HG03039 (cell line): ENCODE measurements around the gene DGKB.

Experiments used
- ATAC-seq: cut with Tn5 transposase; IDR thresholded peaks from one replicate; pipeline ENCODE4 v1.9.1; 2021; ENCODE audit warnings: mild to moderate bottlenecking, moderate library complexity; ENCODE audit not compliant: unreplicated experiment

The DGKB gene

GRCh38 chr7:14902589-14903067 is at the start of gene DGKB:
TSS of gene DGKB (minus strand) at chr7:14902751.
- no peak for ATAC-seq

- ATAC-seq, result no peak
Observed at GRCh38 chr7:14950013-14950412, 47.5 kb upstream of the DGKB start.

DNA sequence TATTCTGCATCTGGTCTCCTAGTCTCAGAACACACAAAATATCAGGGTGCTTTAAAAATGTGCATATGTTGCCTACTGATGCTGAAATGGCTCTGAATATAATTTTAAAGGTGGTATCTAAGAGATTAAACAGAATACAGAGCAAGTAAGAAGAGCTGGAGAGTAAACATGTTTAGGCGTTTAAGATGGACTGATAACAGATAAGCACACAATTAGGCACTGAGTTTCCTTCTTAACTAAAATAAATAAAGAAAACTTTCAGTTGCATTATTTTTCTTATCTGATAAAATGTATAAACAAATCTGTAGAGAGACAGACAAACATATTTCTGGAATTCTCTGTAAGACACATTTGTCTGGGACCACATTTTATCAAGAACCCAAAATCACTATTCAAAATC is 35.6 kb upstream of the DGKB start:
- no peak for ATAC-seq

DNA sequence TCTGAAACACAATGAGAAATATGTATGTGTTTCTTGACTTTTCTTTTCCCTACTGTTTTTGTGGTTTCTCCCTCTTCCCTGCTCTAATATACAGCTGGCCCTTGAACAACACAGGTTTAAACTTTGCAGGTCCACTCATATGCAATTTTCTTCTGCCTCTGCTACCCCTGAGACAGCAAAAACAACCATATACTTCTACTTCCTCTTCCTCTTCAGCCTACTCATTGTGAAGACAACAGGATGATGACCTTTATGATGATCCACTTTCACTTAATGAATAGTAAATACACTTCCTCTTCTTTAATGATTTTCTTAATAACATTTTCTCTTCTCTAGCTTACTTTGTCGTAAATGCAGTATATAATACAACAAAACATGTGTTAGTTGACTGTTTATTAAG is 35.0 kb upstream of the DGKB start:
- ATAC-seq, result no peak

GRCh38 chr7:14936554-14936953 is 34.0 kb upstream of the DGKB start:
- no peak for ATAC-seq

GRCh38 chr7:14934839-14935238 is 32.3 kb upstream of the DGKB start:
- no peak for ATAC-seq

DNA sequence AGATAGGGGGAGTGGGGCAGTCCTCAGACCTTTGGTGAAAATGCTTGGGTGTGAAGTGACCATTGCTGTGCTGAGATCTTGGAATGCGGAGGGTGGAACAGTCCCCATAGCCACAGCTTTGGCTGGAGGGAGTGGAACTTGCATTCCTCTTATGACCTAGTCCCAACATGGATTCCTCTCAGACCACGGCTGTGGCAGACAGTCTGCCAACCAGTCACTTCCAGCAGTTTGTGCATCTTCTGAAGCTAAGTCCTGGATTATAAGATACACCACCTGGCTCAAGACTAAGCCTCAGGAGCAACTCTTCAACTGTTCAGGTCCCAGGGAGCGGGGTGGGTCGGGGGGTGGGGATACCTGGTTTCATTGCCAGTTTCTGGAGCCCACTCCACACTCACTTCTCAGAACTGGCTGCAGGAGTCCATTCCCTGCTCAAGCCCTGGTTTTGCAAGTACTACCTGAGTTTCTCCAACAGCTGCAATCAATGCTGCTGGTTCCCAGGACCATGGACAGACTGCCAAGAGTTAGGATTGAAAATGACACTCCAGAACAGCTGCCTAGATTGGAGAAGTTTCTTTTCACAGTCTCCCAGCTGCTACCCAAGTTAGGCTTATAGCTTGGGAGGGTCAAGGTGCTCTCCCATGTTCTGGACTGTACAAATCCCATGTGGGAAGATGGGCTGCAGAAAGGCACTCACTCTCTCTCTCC is 29.1 kb upstream of the DGKB start:
- ATAC-seq, result no peak

DNA sequence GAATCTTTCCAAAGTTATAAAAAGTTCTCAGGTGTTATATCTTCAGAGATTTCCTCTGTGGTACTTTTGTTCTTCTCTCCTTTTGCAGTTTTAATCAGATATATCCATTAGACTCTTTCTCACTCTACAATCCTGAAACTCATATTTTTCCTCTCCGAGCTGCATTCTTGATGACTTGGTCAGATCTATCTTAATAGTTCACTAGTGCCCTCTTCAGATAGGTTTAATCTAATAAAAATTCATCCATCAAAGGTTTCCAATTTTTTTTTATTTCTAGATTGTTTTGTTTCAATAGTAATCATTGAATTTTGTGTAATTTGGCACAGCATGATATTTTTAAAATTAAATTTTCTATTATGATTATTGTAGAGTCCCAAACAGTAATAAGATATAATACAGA is 21.8 kb upstream of the DGKB start:
- ATAC-seq, result no peak

GRCh38 chr7:14911077-14911476 is 8.5 kb upstream of the DGKB start:
- no peak for ATAC-seq

- ATAC-seq, result no peak
Observed at GRCh38 chr7:14908697-14909096, 6.1 kb upstream of the DGKB start.

- ATAC-seq, result no peak
Observed at GRCh38 chr7:14905764-14906163, 3.2 kb upstream of the DGKB start.

DNA sequence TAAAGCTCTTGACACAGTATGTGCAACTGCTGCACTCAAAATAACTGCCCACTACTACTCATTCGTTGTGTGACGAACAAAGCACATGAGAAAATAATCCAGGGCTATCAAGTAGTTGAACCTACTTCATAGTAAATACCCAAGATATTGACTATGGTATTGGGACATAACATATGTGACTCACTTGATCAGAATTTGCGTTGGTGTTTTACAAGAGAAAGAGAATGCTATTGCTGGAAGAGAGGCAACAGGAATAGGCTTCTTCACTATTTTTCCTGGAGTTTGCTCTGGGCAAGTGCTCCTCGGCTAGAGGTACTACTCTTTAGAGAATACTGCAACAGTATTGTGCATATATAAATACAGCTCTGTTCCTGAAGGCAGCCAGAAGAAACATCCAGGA is 2.5 kb downstream of the DGKB start:
- ATAC-seq, result no peak

- ATAC-seq, result no peak
Observed at GRCh38 chr7:14899030-14899429, 3.5 kb downstream of the DGKB start.

DNA sequence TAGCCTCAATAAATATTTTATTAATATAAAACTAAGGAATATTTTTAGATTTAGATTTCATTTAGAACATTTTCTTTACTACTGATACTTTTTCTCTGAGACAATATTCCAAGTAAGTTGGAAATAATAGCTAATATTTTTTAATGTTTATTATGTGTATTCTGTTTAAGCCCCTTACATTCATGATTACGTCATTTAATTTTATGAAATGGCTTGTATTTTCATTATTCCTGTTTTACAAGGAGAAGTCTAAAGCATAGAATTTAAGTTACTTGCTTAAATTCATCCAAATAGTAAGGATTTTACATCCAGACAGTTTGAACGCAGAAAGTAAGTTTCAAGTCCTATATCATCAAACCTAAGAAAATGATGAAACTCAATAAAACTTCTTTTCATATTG is 6.1 kb downstream of the DGKB start:
- ATAC-seq, result no peak

GRCh38 chr7:14894826-14895225 is 7.7 kb downstream of the DGKB start:
- no peak for ATAC-seq

- ATAC-seq, result no peak
Observed at GRCh38 chr7:14892961-14893360, 9.6 kb downstream of the DGKB start.

DNA sequence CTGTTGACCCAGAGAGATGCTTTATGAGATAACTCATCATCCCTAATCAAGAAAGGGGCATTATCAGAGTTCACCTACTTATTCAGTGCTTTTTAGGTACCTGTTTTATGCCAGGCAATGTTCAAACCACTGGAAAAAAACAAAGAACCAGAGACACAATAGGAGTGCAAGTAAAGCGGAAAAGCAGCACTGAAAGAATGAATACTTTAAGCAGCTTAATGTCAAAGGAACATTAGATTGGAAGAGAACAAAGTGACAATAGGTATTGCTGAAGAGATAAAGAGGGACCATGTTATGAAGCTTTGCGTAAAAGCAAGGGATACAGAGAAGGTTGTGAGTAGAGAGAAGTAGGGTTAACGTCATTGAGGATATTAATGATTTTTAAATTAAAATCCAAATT is 11.3 kb downstream of the DGKB start:
- ATAC-seq, result no peak

DNA sequence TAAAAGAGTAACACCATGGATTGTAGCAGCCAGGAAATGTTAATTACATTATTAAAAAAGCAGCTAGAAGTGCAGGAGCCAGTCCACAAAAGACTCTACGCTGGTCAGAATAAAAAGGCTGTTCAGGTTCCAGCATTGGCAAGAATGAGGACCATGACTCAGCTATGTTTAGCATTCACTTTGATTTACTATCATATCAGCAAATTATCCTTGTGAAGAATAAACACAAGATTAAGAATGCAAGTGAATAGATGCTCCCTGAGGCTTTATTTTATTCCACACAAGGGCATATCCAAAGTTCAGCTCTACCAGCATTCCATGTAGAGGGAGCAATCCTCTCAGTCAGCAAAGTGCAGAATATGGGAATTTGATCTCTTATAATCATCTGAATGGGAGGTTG is 13.6 kb downstream of the DGKB start:
- ATAC-seq, result no peak

DNA sequence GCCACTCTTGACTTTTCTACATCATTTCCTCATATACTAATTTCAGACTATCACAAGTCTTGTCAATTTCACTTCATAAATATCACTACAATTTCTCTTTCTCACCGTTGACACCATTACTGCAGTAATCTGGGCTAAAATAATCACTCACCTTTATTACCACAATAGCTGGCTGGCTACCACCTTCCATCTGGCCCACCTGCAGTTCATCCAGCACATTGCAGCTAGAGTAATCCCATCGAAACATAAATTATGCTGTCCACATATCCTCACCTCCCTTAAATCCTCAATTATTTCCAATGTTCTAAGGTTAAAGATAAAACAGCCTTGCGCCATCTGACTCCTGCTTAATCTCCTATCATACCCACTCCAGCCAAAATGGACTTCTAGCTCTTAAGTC is 16.0 kb downstream of the DGKB start:
- no peak for ATAC-seq

DNA sequence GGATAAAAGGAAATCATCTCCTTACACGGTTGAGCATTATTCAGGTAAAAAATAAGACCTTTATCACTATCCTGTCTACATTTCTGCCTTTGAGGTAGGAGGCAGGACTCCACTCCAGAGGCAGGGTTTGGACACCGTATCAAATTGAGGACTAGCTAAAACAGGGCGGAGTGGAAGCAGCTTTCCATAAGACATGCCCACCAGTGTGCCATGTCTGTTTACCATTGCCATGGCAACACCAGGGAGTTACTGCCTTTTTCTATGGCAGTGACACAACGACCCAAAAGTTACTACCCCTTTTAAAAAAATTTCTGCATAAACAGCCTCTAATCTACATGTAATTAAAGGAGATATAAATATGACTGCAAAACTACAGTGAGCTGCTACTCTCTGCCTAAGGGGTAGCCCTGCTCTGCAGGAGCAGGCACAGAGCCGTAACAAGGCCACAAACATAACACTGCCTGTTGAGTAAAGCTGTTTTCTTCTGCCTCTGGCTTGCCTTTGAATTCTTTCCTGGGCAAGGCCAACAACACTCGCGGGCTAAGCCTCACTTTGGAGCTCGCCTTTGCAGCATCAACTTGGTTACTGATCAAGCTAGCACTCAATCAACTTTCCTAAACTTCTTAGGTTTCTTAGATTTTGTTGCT is 26.5 kb downstream of the DGKB start:
- ATAC-seq, result no peak

GRCh38 chr7:14871880-14872279 is 30.7 kb downstream of the DGKB start:
- no peak for ATAC-seq

GRCh38 chr7:14870394-14870793 is 32.2 kb downstream of the DGKB start:
- ATAC-seq, result no peak

GRCh38 chr7:14868937-14869336 is 33.6 kb downstream of the DGKB start:
- no peak for ATAC-seq
